ENCODE results near the gene ARHGAP9.
"Not testable (repeated sequence)": the region's sequence is repeated elsewhere in the genome, so short reads cannot be mapped to it uniquely, and the experiment has no call there.

The ARHGAP9 gene

DNA sequence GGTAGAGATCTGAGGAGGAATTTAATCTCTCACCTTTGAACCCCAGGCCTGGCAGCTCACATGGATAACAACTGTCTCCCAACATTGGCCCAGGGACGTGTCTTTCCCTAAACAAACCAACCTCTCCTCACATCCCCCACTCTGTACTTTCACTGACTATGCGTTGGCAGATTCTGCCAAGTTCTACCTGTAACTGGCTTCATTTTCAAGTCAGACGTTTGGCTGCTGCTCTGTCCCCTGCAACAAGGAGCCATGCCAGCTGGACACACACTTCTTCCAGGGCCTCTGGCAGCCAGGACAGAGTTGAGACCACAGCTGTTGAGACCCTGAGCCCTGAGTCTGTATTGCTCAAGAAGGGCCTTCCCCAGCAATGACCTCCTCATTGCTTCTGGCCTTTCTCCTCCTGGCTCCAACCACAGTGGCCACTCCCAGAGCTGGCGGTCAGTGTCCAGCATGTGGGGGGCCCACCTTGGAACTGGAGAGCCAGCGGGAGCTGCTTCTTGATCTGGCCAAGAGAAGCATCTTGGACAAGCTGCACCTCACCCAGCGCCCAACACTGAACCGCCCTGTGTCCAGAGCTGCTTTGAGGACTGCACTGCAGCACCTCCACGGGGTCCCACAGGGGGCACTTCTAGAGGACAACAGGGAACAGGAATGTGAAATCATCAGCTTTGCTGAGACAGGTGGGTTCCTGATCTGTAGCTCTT, 45.0 kb downstream of the ARHGAP9 start, which contains the start of gene INHBC:
Gene INHBC (plus strand): TSS at position 268 of the 707 bp plus-strand sequence. CDS start 103 bp downstream, at position 371.
- DNase-seq = no peak

DNA sequence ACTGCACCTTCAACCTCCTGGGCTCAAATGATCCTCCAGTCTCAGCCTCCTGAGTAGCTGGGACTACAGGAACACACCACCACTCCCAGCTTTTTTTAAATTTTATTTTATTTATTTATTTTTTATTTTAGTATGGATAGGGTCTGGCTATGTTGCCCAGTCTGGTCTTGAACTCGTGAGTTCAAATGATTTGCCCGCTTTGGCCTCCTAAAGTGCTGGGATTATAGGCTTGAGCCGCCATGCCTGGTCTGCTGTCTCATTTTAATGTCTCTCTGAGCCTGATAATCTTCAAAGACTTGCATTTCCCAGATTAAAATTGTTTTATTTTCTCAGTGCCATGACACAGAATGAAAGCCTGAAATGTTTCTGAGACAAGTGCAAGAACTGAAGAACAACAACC, 46.3 kb downstream of the ARHGAP9 start:
- no peak for DNase-seq

DNA sequence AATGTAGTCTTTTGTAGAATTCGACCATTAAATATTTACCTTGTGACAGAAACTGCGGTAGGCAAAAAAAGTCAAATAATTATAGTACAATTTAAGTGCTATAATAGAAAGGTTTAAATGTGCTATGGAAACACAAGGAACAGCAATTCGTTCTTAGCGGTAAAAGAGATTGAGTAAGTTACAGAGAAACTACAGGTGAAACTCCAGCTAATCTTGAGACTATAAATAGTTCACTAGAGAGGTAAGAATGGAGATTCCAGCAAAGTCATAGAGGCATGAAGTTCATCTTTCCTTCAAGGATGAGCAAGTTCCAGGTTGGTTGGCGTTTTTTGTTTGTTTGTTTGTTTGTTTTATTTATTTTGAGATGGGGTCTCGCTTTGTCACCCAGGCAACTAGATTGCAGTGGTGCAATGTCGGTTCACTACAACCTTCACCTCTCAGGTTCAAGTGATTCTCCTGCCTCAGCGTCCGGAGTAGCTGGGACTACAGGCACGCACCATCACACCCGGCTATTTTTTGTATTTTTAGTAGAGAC, 47.9 kb downstream of the ARHGAP9 start:
- no peak for DNase-seq

DNA sequence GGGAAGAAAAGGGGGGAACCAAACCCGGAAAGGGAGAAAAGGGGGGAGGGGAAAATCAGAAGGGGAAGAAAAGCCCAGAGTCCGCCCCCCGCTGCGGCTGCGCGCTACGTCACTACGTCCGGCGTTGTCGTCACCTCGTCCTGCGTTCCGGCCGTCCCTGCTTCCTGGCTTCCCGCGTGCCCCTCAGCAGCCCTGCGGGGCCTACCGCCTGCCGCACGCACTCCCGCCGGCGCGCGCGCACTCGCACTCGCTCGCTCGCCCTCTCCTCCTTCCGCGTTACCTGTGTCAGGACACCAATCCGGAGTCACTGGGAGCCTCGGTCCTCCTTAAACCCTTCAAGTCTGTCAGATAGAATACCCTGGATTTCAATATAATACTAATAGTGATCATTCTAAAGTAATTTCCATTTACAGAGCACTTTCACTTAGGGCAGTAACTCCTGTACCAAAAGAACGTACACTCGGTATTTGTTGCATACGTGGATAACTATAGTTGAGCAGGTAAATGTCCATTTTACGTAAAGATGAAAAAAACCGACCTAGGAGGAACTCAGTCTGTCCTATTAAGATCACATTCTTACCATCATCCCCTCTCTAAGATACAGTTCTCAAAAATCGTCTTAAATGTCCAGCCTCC, 48.6 kb downstream of the ARHGAP9 start, which contains the start of gene R3HDM2:
Gene R3HDM2 (minus strand): TSS at position 113 of the 636 bp plus-strand sequence. CDS start 120,615 bp downstream, outside the sequence.
- DNase-seq = peak; percentile 95 to 96 (median 96)

DNA sequence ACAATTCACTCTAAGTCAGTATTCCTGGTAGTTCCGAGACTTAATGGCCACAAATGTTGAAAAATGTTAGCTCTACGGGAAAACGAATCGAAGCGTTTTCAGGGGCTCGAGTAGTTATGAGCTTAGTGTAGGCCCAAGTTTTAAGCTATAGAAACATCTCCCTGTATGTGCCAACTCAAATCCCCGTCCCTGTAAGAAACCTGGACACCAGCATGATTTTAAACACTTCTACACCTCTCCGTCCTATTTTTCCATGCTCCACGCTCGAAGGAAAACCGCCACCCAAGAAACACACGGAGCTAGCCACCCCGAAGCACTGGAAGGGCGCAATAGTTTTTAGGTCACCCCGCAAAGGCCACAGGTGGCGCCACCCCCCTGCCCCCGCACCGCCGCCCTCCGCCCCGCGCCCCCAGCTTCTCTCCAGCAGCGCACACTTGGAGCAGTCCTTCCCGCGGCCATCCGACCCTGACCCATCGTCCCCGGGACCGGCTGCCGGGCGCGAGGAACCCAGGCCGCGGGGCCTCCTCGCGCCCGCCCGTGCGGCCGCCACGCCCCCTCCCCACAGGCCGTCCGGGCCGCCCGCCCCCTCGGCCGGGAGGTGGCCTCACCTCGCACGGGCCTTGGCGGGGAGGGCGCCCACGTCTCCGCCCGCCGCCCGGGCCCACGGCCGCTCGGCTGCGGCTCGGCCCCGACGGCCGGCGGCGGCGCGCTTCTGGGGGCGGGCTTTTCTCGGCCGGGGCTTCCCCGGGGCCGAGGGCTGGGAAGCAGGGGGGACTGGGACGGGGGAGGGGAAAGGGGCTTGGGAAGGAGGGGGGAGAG, 49.3 kb downstream of the ARHGAP9 start:
- DNase-seq = no peak

DNA sequence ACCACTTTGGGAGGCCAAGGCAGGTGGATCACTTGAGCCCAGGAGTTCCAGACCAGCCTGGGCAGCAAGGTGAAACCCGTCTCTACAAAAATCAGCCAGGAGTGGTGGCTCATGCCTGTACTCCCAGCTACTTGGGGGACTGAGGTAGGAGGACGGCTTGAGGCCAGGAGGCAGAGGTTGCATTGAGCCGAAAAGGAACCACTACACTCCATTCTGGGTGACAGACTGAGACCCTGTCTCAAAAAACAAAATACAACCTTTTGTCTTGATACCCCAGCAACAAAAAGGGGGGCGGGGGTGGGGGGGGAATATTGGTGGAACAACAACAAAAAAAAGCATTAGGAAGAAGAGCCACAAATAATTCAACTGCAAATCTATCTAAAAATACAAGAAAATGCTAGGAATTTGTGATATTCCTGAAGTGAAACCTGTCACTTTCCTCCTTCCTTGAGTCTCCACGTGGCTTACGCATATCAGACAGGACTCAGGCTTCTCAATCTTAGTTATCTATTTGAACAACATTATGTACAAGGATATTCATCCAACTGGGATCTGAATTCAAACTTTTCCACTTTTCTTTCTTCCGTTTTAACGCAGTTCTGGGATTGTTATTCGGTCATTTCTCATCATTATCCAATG, 50.1 kb downstream of the ARHGAP9 start:
- no peak for DNase-seq

DNA sequence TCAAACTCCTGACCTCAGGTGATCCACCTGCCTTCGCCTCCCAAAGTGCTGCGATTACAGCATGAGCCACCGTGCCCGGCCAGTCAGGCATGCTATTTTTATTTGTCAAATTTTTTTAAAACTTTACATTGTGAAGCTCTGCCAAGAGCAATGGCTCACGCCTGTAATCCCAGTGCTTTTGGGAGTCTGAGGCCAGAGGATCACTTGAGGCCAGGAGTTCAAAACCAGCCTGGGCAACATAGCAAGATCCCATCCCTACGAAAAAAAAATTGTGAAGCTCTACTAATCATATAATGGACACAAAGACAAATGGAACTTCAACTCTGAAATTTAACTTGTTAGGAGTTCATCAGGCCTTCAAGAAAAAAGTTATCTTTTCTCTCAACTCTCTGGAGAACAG, 50.7 kb downstream of the ARHGAP9 start:
- DNase-seq = no peak

DNA sequence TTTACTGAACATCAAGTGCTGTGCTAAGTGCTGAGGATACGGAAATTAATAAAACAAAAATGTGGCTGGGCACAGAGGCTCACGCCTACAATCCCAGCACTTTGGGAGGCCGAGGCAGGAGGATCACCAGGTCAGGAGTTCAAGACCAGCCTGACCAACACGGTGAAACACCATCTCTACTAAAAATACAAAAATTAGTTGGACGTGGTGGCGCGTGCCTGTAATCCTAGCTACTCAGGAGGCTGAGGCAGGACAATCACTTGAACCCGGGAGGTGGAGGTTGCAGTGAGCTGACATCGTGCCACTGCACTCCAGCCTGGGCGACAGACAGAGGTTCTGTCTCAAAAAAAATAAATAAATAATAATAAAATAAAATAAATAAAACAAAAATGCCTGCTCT, 52.7 kb downstream of the ARHGAP9 start:
- not testable (repeated sequence) for DNase-seq
